ENCODE data around the gene UMOD.

Gene UMOD

DNA sequence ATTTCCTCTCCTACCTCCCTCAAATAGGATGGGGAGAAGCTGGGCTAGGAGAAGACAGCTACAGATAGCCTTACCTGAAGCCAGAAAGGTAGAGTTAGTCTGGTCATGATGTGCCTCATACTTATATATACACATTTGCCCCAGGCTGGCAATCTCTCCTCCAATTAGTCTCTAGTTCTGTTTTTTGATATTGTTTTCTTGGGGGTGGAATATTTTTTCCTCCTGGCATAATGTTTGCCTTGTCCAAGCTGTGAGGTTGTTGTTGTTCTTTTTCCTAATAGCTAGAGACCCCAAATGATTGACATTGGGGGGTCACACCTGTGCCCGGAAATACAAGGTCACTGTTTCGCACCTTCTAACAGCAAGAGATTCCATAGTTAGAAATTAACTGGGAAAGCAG lies at the start of gene UMOD:
UMOD (minus strand) TSS at position 101 of the 400 bp plus-strand sequence. CDS start 1,978 bp downstream, outside the sequence.
- no peak for DNase-seq

- no peak for DNase-seq
Observed at GRCh38 chr16:20401475-20402016, 49.0 kb upstream of the UMOD start.

GRCh38 chr16:20401066-20401465 lies 48.6 kb upstream of the UMOD start:
- DNase-seq = no peak

- no peak for DNase-seq
Observed at GRCh38 chr16:20399185-20399584, 46.7 kb upstream of the UMOD start.

DNA sequence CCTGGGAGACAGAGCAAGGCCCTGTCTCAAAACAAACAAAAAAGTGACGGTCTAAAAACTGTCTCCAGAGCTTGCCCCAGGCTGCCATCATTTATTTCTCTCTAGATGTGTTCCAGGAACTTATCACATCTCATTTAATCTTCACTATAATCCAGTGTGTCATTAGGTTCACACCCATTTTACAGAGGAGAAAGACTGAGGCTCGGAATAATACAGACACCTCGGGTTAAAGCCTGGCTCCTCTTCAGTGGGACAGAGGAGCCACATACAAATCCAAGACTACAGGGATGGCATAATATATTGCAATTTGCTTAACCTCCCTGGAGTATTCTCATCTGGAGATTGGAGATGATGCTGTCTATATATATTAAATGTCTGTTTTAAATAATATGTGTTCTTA lies 46.1 kb upstream of the UMOD start:
- no peak for DNase-seq

DNA sequence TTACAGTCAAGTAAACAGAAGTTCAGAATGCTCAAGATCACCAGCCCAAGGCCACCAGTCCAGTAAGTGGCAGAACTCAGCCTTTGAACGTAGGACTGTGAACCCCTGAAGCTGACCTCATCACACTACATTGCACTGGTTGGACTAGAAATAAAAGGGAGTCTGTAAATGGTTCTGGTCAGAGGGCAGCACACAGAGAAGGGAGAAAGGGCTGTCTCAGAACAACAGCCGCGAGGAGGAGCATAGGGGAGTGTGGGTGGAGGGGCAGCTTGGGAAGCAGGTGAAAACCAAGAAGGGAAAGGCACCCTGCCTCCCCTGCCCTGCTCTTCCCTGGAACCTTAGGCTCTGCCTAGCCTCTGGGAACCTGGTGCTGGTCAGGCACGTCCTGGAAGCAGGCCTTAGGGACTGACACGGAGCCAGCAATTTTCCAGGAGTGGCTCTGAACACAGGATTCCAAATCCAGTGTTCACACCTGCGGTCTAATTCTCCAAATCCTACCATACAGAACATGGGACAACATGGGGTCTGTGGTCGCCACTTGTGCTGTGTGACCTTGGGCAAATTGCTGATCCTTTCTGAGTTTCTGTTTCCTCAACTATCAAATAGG lies 45.1 kb upstream of the UMOD start:
- no peak for DNase-seq

DNA sequence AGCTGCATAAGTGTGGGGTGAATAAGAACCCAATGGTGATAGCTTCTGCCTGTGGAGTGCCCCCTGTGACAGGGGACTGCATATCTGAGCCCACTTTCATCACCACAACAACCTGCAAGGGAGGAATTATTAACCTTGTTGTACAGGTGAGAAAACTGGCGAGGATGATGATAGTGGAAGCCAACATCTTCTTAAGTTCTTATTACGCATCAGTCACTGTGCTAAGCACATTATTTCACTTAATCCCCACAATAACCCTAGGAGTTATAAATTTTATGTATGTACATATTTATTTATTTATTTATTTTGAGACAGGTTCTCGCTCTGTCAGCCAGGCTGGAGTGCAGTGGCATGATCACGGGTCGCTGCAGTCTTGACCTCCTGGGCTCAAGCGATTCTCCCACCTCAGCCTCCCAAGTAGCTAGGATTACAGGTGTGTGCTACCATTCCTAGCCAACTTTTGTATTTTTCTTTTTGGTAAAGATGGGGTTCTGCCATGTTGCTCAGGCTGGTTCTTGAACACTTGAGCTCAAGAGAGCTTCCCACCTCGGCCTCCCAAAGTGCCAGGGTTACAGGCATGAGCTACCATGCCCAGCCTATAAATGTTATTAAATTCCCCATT lies 44.4 kb upstream of the UMOD start:
- DNase-seq = no peak

DNA sequence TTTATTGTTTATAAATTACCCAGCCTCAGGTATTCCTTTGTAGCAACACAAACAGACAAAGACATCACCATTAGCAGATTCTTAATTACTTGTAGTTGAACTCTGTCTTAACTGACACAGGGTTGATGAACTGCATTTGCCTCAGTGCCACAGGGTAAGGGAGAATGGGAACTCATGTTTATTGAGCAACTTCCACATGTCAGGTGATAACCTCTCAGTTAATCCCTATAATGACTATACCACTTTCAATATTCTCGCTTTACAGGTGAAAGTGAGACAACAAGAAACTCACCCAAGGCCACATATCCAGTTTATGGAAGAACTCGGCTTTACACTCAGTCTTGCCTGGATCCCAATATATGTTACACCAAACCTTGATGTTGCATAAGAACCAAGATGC lies 43.4 kb upstream of the UMOD start:
- DNase-seq = no peak

- DNase-seq = no peak
Observed at GRCh38 chr16:20393801-20394577, 41.5 kb upstream of the UMOD start.

DNA sequence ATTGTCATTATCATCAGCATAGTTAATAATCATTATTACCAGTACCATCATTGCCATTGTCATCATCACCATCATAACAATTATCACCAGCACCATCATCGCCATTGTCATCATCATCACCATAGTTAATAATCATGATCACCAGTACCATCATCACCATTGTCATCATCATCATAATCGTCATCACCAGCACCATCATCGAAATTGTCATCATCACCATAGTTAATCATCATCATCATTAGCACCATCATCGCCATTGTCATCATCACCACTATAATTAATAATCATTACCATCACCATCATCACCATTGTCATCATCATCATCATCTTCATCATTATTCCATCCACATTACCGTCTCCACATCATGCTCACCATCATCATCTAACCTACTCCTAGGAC lies 38.5 kb upstream of the UMOD start:
- DNase-seq = no peak

DNA sequence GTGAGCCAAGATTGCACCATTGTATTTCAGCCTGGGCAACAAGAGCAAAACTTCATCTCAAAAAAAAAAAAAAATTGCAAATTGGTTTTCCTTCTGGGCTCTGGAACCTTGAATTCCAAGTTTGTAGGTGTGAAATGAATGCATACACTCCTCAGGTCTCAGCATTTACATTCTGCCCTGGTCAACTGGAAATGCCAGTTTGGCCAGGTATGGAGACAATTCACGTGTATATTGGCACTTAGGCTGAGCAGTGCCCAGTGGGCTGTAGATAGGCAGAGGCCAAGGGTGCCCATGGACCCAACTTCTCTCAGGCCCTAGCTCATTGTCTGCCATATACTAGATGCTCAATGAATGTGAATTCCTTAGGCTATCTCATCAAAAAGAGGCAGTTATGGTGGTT lies 36.3 kb upstream of the UMOD start:
- DNase-seq = no peak

GRCh38 chr16:20387978-20388377 lies 35.5 kb upstream of the UMOD start:
- DNase-seq = no peak

- DNase-seq = peak; percentile 2 to 8
Observed at GRCh38 chr16:20385844-20386832, 33.6 kb upstream of the UMOD start.

DNA sequence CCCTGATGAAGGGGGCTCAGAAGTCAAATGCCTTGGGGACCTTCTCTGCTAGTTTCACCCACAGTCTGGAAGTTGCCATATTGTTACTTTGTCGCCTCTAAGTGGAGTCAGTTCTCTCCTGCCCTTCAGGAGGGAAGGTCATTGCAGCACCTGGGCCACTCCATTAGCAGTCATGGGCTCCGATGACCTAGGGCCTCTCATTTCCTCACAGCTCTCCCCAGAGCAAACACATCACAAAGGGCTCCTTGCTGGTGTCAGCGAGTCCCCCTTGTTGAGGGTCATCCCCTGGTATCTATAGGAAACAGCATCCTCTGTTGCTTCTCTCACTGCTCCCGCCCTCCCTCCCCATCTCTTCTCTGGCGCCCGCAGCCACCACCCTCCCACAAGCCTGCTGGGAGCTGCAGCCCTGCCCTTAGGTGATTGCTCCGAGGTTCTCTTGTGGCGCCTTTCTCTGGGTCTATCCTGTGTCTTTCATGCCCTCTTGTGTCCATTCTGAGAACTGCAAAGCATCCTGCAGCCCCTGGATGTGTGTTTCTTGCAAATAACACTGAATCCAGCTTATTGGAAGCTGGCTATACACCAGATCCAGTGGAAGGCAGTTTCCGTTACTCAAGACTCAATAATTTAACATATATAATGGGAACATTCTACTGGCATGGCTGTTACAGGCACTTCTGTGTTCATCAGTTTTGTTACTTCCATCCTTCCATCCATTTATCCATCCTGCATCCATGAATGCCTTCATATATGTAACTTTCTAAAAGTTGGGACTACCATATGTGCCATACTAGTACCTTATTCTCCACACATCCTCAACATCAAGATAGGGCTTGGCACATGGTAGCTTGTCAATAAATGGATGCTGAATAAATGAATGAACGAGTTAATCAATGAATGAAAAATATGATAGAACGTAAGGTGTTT lies 30.9 kb upstream of the UMOD start:
- DNase-seq = peak in 1 of 2 donors; percentile 20

- DNase-seq = no peak
Observed at GRCh38 chr16:20382202-20382948, 29.9 kb upstream of the UMOD start.

DNA sequence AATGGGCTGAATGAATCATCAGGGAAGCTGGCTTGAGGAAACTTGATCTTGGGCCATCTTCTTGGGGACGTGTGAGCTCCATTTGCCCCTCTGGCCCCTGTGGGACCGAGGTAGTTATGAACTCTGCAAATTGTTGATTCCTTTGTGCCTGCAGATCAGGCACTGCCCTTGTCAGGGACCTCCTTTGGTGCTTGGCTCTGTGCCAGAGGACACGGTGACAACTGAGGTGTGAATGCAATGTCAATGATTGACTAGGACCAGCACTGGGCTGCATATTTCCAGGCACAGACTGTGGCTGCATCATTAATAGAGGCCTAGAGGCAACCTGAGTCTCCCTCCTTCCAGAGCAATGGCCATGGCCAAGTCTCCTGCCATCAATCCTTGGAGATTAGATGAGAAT lies 28.3 kb upstream of the UMOD start:
- no peak for DNase-seq

DNA sequence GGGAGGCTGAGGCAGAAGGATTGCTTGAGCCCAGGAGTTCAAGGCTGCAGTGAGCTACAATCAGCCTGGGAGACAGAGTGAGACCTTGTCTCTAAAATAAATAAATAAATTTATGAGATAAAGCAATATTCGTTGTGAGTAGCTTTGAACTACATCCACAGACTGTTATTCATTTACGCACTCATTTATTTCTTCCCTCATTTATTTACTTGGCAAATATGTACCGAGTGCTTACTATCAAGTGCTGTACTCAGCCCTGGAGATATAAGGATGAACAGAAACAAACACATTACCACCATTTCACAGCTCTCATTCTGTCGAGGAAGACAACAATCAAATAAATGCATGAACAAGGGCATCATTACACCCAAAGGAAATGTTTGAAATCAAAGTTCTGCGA lies 24.7 kb upstream of the UMOD start:
- no peak for DNase-seq

GRCh38 chr16:20372701-20373100 lies 20.2 kb upstream of the UMOD start:
- DNase-seq = no peak

DNA sequence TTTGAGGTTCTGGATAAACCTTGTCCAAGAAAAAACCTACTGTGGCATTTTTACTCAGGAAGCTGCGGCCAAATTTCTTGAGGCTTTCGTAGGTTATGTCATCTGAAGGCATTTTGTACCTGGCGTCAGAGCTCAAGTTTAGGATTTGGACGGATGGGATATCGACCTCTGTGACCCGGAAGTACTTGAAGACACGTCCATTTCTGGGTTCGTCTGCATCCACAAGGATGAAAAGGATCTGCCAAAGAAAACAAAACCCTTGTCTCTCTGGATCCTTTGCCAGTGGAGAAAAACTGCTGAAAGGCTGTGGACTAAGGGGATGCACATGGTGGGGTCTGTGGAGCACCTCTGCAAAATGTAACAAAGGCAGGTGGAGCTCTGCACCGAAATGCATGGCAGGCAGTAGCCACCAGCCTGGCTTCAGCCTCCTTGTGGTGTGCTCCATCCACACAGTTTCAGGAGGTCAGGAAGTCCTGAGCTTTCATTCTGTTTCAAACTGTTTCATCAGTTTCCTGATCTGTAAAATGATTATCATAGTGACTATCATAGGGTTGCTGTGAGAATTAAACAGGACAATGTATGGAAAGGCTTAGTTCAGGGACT lies 17.0 kb upstream of the UMOD start:
- DNase-seq = no peak

DNA sequence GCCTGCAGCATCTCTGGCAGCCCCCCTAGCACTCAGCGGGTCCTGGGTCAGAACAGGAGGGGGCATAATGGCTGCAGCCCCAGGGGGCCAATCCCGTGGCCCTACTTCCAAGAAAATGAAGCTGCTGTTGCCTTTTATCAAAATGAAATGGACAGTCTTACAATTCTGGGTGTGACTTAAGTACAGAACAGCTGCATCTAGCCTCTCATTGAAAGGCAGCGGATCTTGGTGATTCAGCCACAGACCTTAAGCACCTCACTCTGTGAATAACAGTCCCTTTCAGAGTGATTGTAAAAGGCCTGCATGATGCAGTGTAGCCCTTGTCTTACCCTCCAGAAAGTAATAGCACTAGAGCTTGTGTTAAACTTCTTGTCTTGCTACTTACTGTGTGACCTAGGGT lies 11.5 kb upstream of the UMOD start:
- no peak for DNase-seq

All from bone marrow (tissue), 2 donors.